ENCODE results near the gene NDRG2. TPM values are rescaled to one million over a fixed set of nuclear protein-coding genes. Genes with fewer than 3 reads are reported as not detected.

Gene NDRG2
- 1 to 10 TPM; 2.3 to 8.9 TPM for total RNA-seq

DNA sequence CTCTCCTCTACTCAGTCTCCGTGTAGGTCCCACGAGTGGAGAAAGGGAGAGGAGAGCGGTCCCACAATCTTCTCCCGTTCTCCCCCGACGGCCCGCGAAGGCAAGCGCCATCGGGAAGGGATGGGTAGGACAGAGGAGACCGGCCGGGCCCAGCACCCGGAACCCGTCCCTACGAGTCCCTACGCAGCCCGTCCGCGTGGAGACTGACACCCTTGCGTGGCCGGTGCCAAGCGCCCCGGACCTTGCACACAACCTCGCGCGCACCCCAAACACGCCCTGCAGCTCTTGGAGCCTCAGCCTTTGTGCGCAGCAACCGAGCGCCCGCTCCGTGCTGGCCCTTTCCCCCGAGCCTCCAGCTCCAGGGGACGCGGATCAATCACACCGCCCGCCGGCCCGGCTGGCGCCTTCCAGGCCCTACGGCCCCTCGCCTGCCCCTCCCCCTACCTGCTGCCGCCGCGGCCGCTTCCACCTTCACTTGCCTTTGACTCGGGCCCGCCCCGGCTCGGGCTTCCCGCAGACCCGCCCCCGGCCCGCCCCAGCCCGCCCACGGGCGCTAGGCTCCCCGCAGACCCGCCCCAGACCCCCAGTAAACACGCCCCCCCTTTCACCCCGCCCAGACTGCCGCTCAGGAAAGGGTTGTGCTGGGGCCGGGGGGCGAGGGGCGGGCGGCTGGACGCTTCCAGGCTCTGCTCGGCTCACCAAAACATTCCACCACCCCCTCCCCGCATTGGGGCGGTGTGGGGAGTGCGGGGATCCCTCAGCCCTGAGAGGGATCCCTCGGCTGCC is at the start of gene NDRG2:
Gene NDRG2, minus strand, starts transcription at position 477 of the 786 bp plus-strand sequence. CDS start 1,746 bp downstream, outside the sequence.

GRCh38 chr14:21070083-21070609 is 45.3 kb upstream of the NDRG2 start, which contains the start of gene ARHGEF40:
TSS of gene ARHGEF40 (plus strand) at chr14:21070304. CDS start at chr14:21070397, 93 bp downstream.

DNA sequence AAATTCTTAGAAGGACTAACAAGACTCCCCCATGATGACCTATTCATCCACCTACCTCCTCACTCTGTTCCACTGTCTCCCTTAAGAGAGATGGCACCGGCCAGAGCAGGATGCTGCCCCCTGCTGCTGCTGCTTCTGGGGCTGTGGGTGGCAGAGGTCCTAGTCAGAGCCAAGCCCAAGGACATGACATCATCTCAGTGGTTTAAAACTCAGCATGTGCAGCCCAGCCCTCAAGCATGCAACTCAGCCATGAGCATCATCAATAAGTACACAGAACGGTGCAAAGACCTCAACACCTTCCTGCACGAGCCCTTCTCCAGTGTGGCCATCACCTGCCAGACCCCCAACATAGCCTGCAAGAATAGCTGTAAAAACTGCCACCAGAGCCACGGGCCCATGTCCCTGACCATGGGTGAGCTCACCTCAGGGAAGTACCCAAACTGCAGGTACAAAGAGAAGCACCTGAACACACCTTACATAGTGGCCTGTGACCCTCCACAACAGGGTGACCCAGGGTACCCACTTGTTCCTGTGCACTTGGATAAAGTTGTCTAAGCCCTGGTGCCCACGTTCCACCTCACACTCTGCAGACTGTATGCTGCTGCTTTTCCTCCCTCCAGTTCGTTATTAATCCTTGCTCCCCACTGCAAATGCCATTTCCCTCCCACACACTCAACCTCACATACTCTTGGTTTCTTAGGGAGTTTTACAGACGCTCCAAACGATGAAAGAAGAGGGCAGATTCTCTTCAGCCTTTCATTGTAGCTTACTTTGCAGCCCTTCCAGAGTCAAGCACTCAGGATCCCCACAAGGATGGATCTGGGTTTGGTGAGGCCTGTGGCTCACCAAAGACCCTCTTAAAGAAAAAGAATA is 33.2 kb upstream of the NDRG2 start, which contains the start of gene RNASE8:
Gene RNASE8, plus strand, starts transcription at position 20 of the 873 bp plus-strand sequence. Its CDS starts 71 bp downstream, at position 91.

DNA sequence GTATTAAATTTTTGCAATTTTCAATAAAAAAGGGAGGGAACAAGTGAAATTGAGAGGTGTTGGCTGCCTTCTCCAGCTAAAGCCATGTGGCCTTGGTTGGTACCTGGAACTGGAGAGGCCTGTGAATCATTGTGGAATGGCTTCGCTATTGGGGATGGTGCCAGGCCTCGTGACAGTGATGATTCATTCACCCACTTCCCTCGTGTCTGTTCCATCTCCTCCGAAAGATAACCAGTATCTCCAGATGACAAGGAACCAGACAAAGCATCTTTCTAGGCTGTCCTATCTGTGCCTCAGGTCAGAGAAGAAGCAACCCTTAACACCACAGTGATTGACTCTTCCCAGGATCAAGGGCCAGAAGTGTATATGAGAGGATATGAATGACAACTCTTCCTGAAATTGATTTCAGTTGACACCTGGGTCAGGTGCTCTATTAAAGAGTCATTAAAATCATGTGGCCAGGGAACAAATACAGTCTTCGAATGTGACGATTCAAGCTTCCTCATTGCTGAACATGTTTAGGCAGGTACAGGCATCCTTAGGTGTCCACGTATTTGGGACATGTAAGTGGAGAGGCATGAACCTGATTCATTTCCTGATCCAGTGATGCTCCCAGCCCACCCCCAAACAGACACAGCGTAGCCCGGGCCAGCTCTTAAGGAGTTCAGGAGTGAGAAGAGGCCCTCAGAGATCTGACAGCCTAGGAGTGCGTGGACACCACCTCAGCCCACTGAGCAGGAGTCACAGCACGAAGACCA is 17.0 kb upstream of the NDRG2 start, which contains the start of gene RNASE7:
Gene RNASE7, plus strand, starts transcription at position 687 of the 758 bp plus-strand sequence. CDS start 631 bp downstream, outside the sequence.

DNA sequence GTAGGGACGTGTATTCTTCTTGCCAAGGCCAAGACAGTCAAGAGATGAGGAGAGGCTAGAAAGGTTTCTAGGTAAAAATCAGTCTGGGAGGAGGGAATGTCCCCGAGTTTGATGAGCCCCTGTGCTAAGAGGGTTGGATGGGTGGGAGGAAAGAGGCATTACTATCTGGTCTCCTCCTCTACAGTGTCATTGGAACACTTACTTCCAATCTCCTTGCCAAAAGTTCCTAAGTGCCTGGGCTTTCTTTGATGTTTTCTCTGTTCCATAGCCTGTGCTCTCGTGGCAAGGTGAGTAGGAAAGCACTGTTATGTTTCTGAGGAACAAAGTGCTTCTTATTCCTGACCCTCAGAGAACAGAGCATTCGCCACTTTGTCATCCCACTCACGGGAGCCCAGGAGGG is 9.8 kb upstream of the NDRG2 start, which contains the start of gene RNASE13:
Gene RNASE13, minus strand, starts transcription at position 101 of the 400 bp plus-strand sequence. CDS start 519 bp downstream, outside the sequence.

GRCh38 chr14:21029917-21030316 is 5.1 kb upstream of the NDRG2 start, which contains the start of gene TPPP2:
TSS of gene TPPP2 (plus strand) at chr14:21030217. CDS start at chr14:21030582, 365 bp downstream.

GRCh38 chr14:20998674-20999366 is 26.0 kb downstream of the NDRG2 start, which contains the start of gene SLC39A2:
TSS of gene SLC39A2 (plus strand) at chr14:20999293. CDS start at chr14:20999447, 154 bp downstream.

DNA sequence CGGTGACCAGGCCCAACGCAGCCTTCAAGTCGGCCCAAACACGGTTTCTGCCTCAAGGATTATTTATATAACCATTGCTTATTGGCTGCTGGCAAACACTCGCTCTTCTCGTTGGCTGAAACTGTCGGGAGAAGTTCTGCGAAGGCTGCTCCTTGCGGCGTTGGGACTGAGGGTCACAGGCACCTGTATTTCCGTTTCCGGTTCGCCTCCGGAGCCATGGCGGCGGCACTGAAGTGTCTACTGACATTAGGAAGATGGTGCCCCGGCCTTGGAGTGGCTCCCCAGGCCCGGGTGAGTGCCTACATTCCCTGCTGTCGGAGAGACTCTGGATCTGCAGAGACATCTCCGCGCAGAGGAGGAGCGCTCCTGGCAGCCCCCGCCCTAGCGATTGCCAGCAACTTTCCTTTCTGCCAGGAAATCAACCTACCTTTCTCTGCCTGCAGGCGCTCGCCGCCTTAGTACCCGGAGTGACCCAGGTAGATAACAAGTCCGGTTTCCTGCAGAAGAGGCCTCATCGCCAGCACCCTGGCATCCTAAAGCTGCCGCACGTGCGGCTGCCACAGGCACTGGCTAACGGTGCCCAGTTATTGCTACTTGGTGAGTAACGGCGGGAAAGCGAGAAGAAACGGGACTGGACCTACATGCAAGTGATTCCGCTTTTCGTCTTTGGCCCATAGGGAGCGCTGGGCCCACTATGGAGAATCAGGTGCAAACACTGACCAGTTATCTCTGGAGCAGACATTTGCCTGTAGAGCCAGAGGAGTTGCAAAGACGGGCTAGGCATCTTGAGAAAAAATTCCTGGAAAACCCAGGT is 34.9 kb downstream of the NDRG2 start, which contains the start of gene METTL17:
Gene METTL17, plus strand, starts transcription at position 194 of the 814 bp plus-strand sequence. Its CDS starts 23 bp downstream, at position 217.

Other genes with a start within 250 kb of the NDRG2 start
- gene RNASE6, start 243.8 kb downstream of the NDRG2 start, total RNA-seq, result not detected
- not detected for gene RNASE1, start 222.2 kb downstream of the NDRG2 start, total RNA-seq
- gene RNASE3, start 133.7 kb downstream of the NDRG2 start, total RNA-seq, result not detected
- gene RNASE2, start 69.6 kb downstream of the NDRG2 start, total RNA-seq, result not detected
- gene METTL17, start 35.1 kb downstream of the NDRG2 start, total RNA-seq, result 10 to 100 TPM; 47.8 to 67.6 TPM
- gene SLC39A2, start 25.8 kb downstream of the NDRG2 start, total RNA-seq, result not detected
- gene TPPP2, start 5.2 kb upstream of the NDRG2 start, total RNA-seq, result not detected
- gene RNASE13, start 9.7 kb upstream of the NDRG2 start, total RNA-seq, result under 1 TPM in 1 of 2 donors, not detected in 1; under 0.01 TPM
- not detected for gene RNASE7, start 17.3 kb upstream of the NDRG2 start, total RNA-seq
- gene RNASE8, start 32.8 kb upstream of the NDRG2 start, total RNA-seq, result not detected
- 100 to 1,000 TPM in 1 of 2 donors, 10 to 100 TPM in 1; 47.6 to 209 TPM for gene ARHGEF40, start 45.2 kb upstream of the NDRG2 start, total RNA-seq
- 10 to 100 TPM in 1 of 2 donors, 1 to 10 TPM in 1; 9.3 to 17.6 TPM for gene ZNF219, start 73.6 kb upstream of the NDRG2 start, total RNA-seq
- gene TMEM253, start 76.0 kb upstream of the NDRG2 start, total RNA-seq, result under 1 TPM; under 0.01 to 1.00 TPM
- gene OR5AU1, start 131.0 kb upstream of the NDRG2 start, total RNA-seq, result under 1 TPM in 1 of 2 donors, not detected in 1; under 0.01 TPM
- gene HNRNPC, start 244.4 kb upstream of the NDRG2 start, total RNA-seq, result 100 to 1,000 TPM; 512 to 752 TPM

Data from melanocyte of skin (primary cell).